Skeletal muscle satellite cell (primary cell): ENCODE measurements around the gene LMX1B.

ENCODE experiments used
- H3K27me3 ChIP-seq: 2 replicates; pipeline ENCODE4 v1.7.0; 2013; ENCODE audit warnings: low read length; ENCODE audit not compliant: control insufficient read depth, insufficient read depth
- H3K36me3 ChIP-seq: 2 replicates; pipeline ENCODE4 v1.7.0; 2013; ENCODE audit warnings: mild to moderate bottlenecking, control low read depth, low read length; ENCODE audit not compliant: insufficient read depth
- H3K4me1 ChIP-seq: 2 replicates; pipeline ENCODE4 v1.7.0; 2013; ENCODE audit warnings: low read length; ENCODE audit not compliant: control insufficient read depth, insufficient read depth
- H3K4me2 ChIP-seq: 2 replicates; pipeline ENCODE4 v1.7.0; 2013; ENCODE audit warnings: mild to moderate bottlenecking, low read length
- H3K4me3 ChIP-seq: 2 replicates; pipeline ENCODE4 v1.7.0; 2013; ENCODE audit warnings: low read length
- H3K9ac ChIP-seq: 2 replicates; pipeline ENCODE4 v1.7.0; 2013; ENCODE audit warnings: mild to moderate bottlenecking, low read depth, low read length, moderate library complexity
- H3K9me3 ChIP-seq: replicated peaks from 2 replicates; pipeline ENCODE4 v1.7.0; 2013; ENCODE audit warnings: mild to moderate bottlenecking, control low read depth, low read length

LMX1B gene

DNA sequence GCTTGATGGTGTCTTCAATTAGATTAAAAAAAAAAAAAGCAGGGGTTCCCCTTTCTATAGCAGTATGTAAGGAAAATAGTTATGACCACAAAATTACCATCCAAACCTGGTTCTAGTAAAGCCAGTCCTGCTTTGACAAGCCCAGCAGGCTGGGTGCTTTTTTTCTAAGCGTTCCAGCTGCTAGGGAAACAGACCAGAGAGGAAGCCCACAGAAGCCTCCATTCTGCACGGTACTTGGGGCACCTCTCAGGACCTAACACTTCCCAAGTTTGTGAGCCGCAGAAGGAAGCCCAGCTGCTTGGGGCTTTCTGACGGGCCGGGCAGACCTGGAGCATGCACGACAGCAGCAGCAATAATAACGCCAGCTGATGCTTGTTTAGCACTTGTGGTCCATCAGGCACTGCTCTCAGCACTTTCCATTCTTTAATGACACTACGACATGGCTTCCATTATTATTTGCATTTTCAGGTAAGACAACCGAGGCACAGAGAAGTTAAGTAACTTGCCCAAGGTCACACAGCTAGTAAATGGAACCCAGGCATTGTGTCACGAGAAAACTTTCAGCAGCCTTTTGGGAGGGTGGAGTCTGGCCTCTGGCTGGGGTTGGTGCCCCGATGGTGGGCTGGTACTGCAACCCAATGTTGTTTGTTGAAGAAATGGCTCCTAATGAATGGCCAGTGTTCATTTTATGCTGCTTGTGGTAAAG, 15.4 kb downstream of the LMX1B start:
- Histone ChIP-seq H3K9me3 (no peaks in the 10 kb centered on the region), H3K9ac (no peak overlapping the region), H3K4me3 (no peak overlapping the region), H3K27me3 (peaks cover 90% of the 10 kb centered on the region), H3K4me2 (no peak overlapping the region), H3K36me3 (no peaks in the 10 kb centered on the region), H3K4me1 (no peaks in the 10 kb centered on the region)

DNA sequence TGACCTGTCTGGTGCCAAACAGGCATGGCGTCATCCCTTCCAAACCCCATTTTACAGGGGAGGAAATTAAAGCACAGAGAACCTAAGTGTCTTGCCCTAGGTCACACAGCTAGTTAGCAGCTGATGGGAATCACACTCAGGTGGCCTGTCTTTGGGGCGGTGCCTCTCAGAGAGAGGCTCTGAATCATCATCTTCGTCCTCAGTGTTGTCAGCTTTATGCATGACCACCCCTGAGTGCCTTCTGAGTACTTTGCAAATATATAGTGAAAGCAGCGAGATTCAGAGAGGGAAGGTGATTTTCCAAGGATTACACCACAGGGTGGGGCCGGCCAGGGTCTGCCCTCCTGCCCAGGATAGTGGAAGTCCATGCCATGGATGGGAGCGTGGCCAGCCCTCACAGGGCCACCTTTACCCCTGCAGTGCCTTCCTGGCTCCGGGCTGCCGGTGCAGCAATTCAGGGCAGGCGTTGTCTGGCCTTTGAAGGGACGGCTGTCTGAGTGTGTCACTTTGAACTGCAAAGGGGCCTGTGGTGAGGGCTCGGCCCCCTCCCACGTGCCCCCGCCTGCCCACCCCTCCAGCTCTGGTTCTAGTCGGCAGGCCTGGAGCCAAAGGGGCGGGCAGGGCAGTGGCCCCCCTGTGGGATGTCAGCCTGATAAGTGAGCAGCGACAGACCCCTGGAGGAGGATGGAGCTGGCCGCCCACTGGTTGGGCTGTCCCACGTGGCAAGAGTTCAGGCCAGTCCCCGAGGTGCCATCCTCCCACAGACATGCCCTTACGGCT, 16.9 kb downstream of the LMX1B start:
- Histone ChIP-seq H3K9me3 (no peaks in the 10 kb centered on the region), H3K4me1 (no peaks in the 10 kb centered on the region), H3K9ac (no peak overlapping the region), H3K27me3 (peaks cover 90% of the 10 kb centered on the region), H3K4me3 (no peak overlapping the region), H3K4me2 (no peak overlapping the region), H3K36me3 (no peaks in the 10 kb centered on the region)

DNA sequence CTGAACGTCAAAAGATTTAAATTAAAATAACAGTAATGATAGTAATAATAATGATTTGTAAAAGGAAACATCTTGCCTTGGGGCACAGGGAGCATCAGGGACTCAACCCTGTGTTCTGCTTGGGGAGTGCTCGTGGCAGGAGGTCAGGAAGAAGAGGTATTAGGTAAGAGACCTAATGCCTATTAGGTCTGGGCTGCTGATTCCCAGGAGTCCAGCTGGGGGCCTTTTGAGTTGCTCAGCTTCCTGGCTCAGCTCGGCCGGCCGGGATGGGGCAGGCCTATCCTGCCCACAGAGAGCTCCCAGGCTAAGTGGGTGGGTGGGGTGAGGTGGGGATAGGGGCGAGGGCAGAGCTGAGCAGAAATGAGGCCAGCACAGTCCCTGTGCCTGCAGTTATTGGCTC, 17.5 kb downstream of the LMX1B start:
- peaks cover 90% of the 10 kb centered on the region for H3K27me3 ChIP-seq
- H3K4me1 ChIP-seq = no peaks in the 10 kb centered on the region
- H3K9ac ChIP-seq = no peak overlapping the region
- no peak overlapping the region for H3K4me3 ChIP-seq
- H3K36me3 ChIP-seq = no peaks in the 10 kb centered on the region
- H3K9me3 ChIP-seq = no peaks in the 10 kb centered on the region
- no peak overlapping the region for H3K4me2 ChIP-seq

GRCh38 chr9:126633881-126634558, 20.3 kb downstream of the LMX1B start:
- H3K4me3 ChIP-seq = no peak overlapping the region
- no peaks in the 10 kb centered on the region for H3K36me3 ChIP-seq
- H3K27me3 ChIP-seq = peaks cover 89% of the 10 kb centered on the region
- no peaks in the 10 kb centered on the region for H3K4me1 ChIP-seq
- H3K9ac ChIP-seq = no peak overlapping the region
- no peaks in the 10 kb centered on the region for H3K9me3 ChIP-seq
- H3K4me2 ChIP-seq = no peak overlapping the region

GRCh38 chr9:126635061-126635460, 21.3 kb downstream of the LMX1B start:
- H3K4me2 ChIP-seq = no peak overlapping the region
- no peaks in the 10 kb centered on the region for H3K9me3 ChIP-seq
- H3K9ac ChIP-seq = no peak overlapping the region
- H3K4me3 ChIP-seq = no peak overlapping the region
- peaks cover 91% of the 10 kb centered on the region for H3K27me3 ChIP-seq
- no peaks in the 10 kb centered on the region for H3K4me1 ChIP-seq
- H3K36me3 ChIP-seq = no peaks in the 10 kb centered on the region

DNA sequence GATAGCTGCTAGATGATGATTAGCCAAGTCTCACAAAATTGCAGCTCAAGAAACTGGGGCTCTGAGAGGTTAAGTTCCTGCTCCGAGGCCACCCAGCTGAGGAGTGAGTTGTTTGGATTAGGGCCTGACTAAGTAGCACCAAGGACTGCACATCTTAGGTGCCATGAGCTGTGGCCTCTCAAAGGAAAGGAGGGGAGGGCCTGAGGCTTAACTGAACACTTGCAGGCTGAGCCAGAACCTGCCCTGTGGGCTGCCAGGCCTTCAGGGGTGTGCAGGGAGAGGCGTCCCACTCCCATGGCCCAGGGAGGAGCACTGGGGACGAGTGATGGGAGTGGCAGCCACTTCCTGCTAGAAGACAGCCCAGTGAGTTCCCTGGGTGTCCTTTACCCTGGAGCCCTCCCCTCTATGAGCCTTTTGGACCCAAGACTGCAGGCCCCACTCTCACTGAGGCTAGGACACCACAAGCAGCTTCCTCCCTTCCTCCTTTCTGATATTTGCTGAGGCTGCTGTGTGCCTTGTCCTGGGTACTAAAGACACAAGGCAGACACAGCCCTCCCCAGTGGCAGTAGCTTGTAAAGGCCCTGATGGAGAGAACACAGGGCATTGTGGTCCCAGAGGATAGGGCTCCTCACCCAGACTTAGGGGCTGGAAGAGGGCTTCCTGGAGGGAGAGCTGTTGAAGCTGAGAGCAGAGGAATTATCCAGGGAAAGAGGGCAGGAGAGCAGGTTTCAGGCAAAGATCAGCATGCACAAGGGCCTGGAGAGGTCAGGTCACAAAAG, 22.1 kb downstream of the LMX1B start:
- H3K9ac ChIP-seq = no peak overlapping the region
- no peaks in the 10 kb centered on the region for H3K4me1 ChIP-seq
- H3K27me3 ChIP-seq = peaks cover 92% of the 10 kb centered on the region
- no peak overlapping the region for H3K4me3 ChIP-seq
- H3K36me3 ChIP-seq = no peaks in the 10 kb centered on the region
- no peaks in the 10 kb centered on the region for H3K9me3 ChIP-seq
- no peak overlapping the region for H3K4me2 ChIP-seq

DNA sequence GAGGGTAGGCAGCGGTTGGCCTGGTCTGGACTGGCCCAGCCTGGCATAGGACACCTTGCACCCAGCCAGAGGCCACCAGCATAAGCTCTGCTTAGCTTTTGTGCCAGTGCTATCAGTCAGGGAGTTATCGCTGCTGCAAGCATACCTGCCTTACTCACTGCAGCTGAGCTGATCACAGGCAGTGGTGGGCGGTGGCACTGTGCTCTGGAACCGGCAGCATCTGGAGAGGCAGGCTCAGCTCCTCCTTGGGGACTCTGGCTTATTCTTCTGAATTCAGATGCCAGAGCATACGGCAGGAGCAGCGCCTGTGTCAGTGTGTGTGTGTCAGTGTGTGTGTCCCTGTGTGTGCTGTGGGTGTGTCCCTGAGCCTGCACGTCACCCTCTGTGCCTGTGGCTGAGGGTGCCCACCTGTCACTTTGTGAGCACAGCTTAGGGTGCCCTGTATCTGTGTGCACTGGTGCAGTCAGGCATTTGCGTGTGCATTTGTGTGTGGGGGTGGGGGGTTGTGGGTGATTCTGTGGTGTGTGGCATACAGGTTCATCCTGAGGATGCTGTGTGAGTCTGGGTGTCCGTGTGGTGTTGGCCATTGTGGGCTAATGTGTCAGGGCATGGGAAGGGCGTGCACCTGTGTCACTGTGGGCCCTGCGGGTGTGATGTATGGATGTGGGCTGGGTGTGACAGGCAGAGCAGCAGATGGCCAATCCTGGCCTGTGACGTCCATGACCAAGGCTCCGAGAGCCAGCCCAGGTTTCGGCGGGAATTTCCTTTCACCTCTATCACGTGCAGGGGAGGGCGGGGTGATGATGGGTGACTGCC, 23.5 kb downstream of the LMX1B start:
- no peaks in the 10 kb centered on the region for H3K9me3 ChIP-seq
- H3K4me3 ChIP-seq = no peak overlapping the region
- H3K4me1 ChIP-seq = no peaks in the 10 kb centered on the region
- H3K27me3 ChIP-seq = peaks cover 97% of the 10 kb centered on the region
- H3K36me3 ChIP-seq = no peaks in the 10 kb centered on the region
- no peak overlapping the region for H3K4me2 ChIP-seq
- H3K9ac ChIP-seq = no peak overlapping the region

GRCh38 chr9:126638571-126639132, 24.9 kb downstream of the LMX1B start:
- H3K9ac ChIP-seq = no peak overlapping the region
- no peak overlapping the region for H3K4me2 ChIP-seq
- H3K36me3 ChIP-seq = no peaks in the 10 kb centered on the region
- H3K4me1 ChIP-seq = no peaks in the 10 kb centered on the region
- H3K27me3 ChIP-seq = peaks cover 97% of the 10 kb centered on the region
- no peak overlapping the region for H3K4me3 ChIP-seq
- H3K9me3 ChIP-seq = no peaks in the 10 kb centered on the region

- peaks cover 97% of the 10 kb centered on the region for H3K27me3 ChIP-seq
- no peaks in the 10 kb centered on the region for H3K4me1 ChIP-seq
Observed at GRCh38 chr9:126639318-126640000, 25.7 kb downstream of the LMX1B start.

More at GRCh38 chr9:126639318-126640000, 25.7 kb downstream of the LMX1B start:
- H3K4me3 ChIP-seq = no peak overlapping the region
- H3K36me3 ChIP-seq = no peaks in the 10 kb centered on the region
- no peaks in the 10 kb centered on the region for H3K9me3 ChIP-seq
- no peak overlapping the region for H3K4me2 ChIP-seq
- no peak overlapping the region for H3K9ac ChIP-seq
